SKM-1 treated with dmso at 0.1 percent for 144 hours (cell line): ENCODE results near the gene TREX2.
"Not testable (repeated sequence)": the region's sequence is repeated elsewhere in the genome, so short reads cannot be mapped to it uniquely, and the experiment has no call there.

Experiments
- DNase-seq: peaks from one replicate; lab custom pipeline; 2025; ENCODE audit not compliant: unreplicated experiment; lab: John Stamatoyannopoulos, UW

The TREX2 gene

GRCh38 chrX:153409414-153410101, 36.3 kb downstream of the TREX2 start:
- no peak for DNase-seq

- no peak for DNase-seq
Observed at GRCh38 chrX:153408871-153409351, 36.9 kb downstream of the TREX2 start.

- DNase-seq, result no peak
Observed at GRCh38 chrX:153408221-153408721, 37.6 kb downstream of the TREX2 start.

- no peak for DNase-seq
Observed at GRCh38 chrX:153407736-153408135, 38.1 kb downstream of the TREX2 start.

GRCh38 chrX:153406903-153407302, 39.0 kb downstream of the TREX2 start:
- DNase-seq, result no peak

- DNase-seq, result no peak
Observed at GRCh38 chrX:153406011-153406410, 39.8 kb downstream of the TREX2 start.

- no peak for DNase-seq
Observed at GRCh38 chrX:153405426-153405825, 40.4 kb downstream of the TREX2 start.

GRCh38 chrX:153404333-153404732, 41.5 kb downstream of the TREX2 start:
- not testable (repeated sequence) for DNase-seq

GRCh38 chrX:153401133-153401764, 44.6 kb downstream of the TREX2 start, which contains the start of gene PNMA6E:
TSS of gene PNMA6E (minus strand) at chrX:153401350. CDS start at chrX:153398849, 2,501 bp downstream.
- DNase-seq, result no peak

- peak; percentile 50 for DNase-seq
Observed at GRCh38 chrX:153400146-153401132, 45.4 kb downstream of the TREX2 start.

- no peak for DNase-seq
Observed at GRCh38 chrX:153398275-153398960, 47.4 kb downstream of the TREX2 start.

GRCh38 chrX:153397256-153397960, 48.4 kb downstream of the TREX2 start:
- DNase-seq, result no peak

- DNase-seq, result no peak
Observed at GRCh38 chrX:153396320-153397195, 49.3 kb downstream of the TREX2 start.

- no peak for DNase-seq
Observed at GRCh38 chrX:153395613-153396319, 50.1 kb downstream of the TREX2 start.

- no peak for DNase-seq
Observed at GRCh38 chrX:153394612-153395011, 51.2 kb downstream of the TREX2 start.
